CD4-positive, alpha-beta T cell (primary cell): ENCODE data around the gene ZNF367. TPM values are rescaled to one million over a fixed set of nuclear protein-coding genes. Genes with fewer than 3 reads are reported as not detected.

ENCODE experiments used
- ATAC-seq: fragments of 200-7000 bp; cut with Tn5 transposase; one replicate; pipeline ENCODE4 v1.10.0; 2022; ENCODE audit warnings: mild to moderate bottlenecking; ENCODE audit not compliant: poor library complexity
- CTCF ChIA-PET: fragments of 350-600 bp; sonication (Branson Sonifier 250); formaldehyde crosslinking; loops from one replicate; lab custom pipeline; 2021; ENCODE audit warnings: antibody characterized with exemption, inconsistent platforms; lab: Charles Lee
- POLR2A ChIA-PET: fragments of 350-600 bp; sonication (Branson Sonifier 250); formaldehyde crosslinking; loops from one replicate; lab custom pipeline; 2021; ENCODE audit warnings: antibody characterized with exemption, inconsistent platforms; lab: Charles Lee
- DNase-seq, 14 experiments: peaks; one replicate each; pipeline ENCODE4 v3.0.0-alpha.2; 2013 to 2020; ENCODE audit warnings: mixed read lengths in 2 of 14
- H3K27ac ChIP-seq, 2 donors: one replicate each; pipeline versions ENCODE4 v1.5.1 to v1.7.0; 2013; ENCODE audit warnings: low read length in 2 of 2, low read depth in 1 of 2, mild to moderate bottlenecking in 1 of 2
- H3K27me3 ChIP-seq, 2 experiments: 1 replicate in 1 of 2; 2 replicates in 1 of 2; pipeline versions ENCODE4 v1.6.1 to v1.7.0; 2013; ENCODE audit warnings: low read length in 2 of 2, control low read depth in 1 of 2, mild to moderate bottlenecking in 1 of 2, moderate library complexity in 1 of 2; ENCODE audit not compliant: insufficient read depth in 2 of 2, control insufficient read depth in 1 of 2
- H3K36me3 ChIP-seq: one replicate; pipeline ENCODE4 v1.6.1; 2013; ENCODE audit warnings: low read length, control low read depth; ENCODE audit not compliant: insufficient read depth
- H3K4me1 ChIP-seq: one replicate; pipeline ENCODE4 v1.6.1; 2013; ENCODE audit warnings: low read length, control low read depth; ENCODE audit not compliant: insufficient read depth
- H3K4me3 ChIP-seq: one replicate; pipeline ENCODE4 v1.5.1; 2013; ENCODE audit warnings: mild to moderate bottlenecking, low read length, moderate library complexity
- H3K9me3 ChIP-seq, 2 experiments: 1 replicate in 1 of 2; 2 replicates in 1 of 2; pipeline versions ENCODE4 v1.6.1 to v1.7.0; 2013; ENCODE audit warnings: low read length in 2 of 2, mild to moderate bottlenecking in 2 of 2, control low read depth in 1 of 2, moderate library complexity in 1 of 2; ENCODE audit not compliant: control insufficient read depth in 1 of 2, insufficient read depth in 1 of 2
- H3K27ac Mint-ChIP-seq: one replicate; pipeline ENCODE4 v1.8.0; 2020; ENCODE audit warnings: mixed read lengths
- H3K27me3 Mint-ChIP-seq: one replicate; pipeline ENCODE4 v1.8.0; 2021; ENCODE audit warnings: mixed read lengths
- H3K36me3 Mint-ChIP-seq: one replicate; pipeline ENCODE4 v1.8.0; 2021; ENCODE audit warnings: low read depth, mixed read lengths
- H3K4me1 Mint-ChIP-seq: one replicate; pipeline ENCODE4 v1.8.0; 2021; ENCODE audit warnings: low read depth, mixed read lengths
- H3K4me3 Mint-ChIP-seq: one replicate; pipeline ENCODE4 v1.8.0; 2020; ENCODE audit warnings: mild to moderate bottlenecking, mixed read lengths
- H3K9me3 Mint-ChIP-seq: one replicate; pipeline ENCODE4 v1.8.0; 2020; ENCODE audit warnings: mixed read lengths
- intact Hi-C, 2 experiments: fragments of 100-400 bp; cut with DNase I in 1 of 2; cut with micrococcal nuclease in 1 of 2; formaldehyde crosslinking; loops; one replicate each; pipeline versions ENCODE4 v1.15.1 to v1.9.0; 2023 to 2025; cut with DNase I, micrococcal nuclease
- total RNA-seq, 174 experiments: library from RNA in 2 of 174; stranded (reverse) in 2 of 174; gene quantifications; one replicate each; pipeline ENCODE4 v1.2.3 and lab custom pipeline; 2021 to 2026
- TF ChIP-seq, protein P1 (sequence below): fragments of 200-600 bp; IDR thresholded peaks from one replicate; pipeline ENCODE4 v1.8.0; 2022; ENCODE audit warnings: antibody characterized with exemption, mild to moderate bottlenecking

ZNF367 gene
- total RNA-seq, 2 experiments from 2014 or later = 6.5 to 6.7 TPM

DNA sequence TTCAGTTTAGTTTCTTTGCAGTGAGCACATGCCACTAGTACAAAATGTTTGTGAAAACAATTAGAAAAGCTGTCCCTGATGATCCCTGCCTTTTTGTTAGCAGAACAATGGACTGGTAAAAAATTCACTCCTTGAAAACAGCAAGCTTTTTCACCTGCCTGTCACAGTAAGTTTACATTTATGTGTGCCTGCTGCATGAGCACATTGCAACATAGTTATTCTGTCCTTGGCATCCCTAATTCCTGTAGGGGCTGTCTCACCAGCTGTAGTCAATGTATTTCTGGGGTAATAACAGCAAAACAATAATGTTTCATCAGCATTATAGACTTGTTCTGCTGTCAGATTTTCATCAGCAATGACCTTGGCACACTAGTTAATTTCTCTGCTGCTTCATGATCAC, 11.6 kb upstream of the ZNF367 start:
- Mint-ChIP-seq H3K36me3 (no peaks in the 10 kb centered on the region), H3K9me3 (no peaks in the 10 kb centered on the region)

DNA sequence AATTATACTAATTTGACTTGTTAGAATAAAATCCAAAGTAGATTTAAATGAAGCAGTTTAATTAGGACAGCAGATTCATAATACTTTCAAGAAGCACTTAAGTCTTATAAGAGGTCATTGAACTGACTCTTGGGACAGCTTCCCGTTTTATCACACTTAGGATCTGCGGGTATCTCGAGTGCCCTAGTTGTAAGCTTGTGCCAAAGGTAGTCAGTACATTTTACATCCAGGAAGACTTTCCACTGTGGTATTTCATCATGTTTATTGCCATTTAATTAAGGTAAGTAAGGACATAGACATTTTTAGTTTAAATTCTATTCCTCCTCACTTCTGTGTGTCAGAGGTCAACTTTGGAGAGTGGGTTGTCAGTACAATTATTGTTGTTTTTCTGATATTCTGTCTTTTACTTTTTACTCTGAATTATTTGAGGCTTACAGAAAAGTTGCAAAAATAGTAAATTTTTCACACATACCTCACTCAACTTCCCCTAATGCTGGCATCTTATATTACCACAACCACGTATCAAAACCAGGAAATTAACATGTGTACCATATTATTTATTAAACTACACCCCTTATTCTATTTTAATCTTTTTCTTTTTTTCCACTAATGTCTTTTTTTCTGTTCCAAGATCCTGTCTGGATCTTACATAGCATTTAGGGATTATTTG, 7.5 kb upstream of the ZNF367 start:
- TF ChIP-seq, protein P1, sequence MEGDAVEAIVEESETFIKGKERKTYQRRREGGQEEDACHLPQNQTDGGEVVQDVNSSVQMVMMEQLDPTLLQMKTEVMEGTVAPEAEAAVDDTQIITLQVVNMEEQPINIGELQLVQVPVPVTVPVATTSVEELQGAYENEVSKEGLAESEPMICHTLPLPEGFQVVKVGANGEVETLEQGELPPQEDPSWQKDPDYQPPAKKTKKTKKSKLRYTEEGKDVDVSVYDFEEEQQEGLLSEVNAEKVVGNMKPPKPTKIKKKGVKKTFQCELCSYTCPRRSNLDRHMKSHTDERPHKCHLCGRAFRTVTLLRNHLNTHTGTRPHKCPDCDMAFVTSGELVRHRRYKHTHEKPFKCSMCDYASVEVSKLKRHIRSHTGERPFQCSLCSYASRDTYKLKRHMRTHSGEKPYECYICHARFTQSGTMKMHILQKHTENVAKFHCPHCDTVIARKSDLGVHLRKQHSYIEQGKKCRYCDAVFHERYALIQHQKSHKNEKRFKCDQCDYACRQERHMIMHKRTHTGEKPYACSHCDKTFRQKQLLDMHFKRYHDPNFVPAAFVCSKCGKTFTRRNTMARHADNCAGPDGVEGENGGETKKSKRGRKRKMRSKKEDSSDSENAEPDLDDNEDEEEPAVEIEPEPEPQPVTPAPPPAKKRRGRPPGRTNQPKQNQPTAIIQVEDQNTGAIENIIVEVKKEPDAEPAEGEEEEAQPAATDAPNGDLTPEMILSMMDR = no peak
- H3K4me3 ChIP-seq = no peak overlapping the region
- peaks cover 1% of the 10 kb centered on the region for H3K4me1 Mint-ChIP-seq
- CTCF ChIA-PET = no interaction called here
- H3K4me1 ChIP-seq = peaks cover 4% of the 10 kb centered on the region
- H3K9me3 ChIP-seq = no peaks in the 10 kb centered on the region
- H3K4me3 Mint-ChIP-seq = no peak overlapping the region
- intact Hi-C loops = no loop called here
- H3K27me3 ChIP-seq = no peaks in the 10 kb centered on the region
- H3K27me3 Mint-ChIP-seq = no peaks in the 10 kb centered on the region
- ATAC-seq (no peak), DNase-seq (peak in 1 of 14 experiments; percentile 62)
- no peak overlapping the region for H3K27ac ChIP-seq
- H3K9me3 Mint-ChIP-seq = no peaks in the 10 kb centered on the region
- POLR2A ChIA-PET = no interaction called here
- H3K27ac Mint-ChIP-seq = no peak overlapping the region
- no peaks in the 10 kb centered on the region for H3K36me3 Mint-ChIP-seq
- H3K36me3 ChIP-seq = no peaks in the 10 kb centered on the region

More for the DNA sequence above, 11.6 kb upstream of the ZNF367 start:
- intact Hi-C loops = no loop called here
- H3K27ac ChIP-seq = no peak overlapping the region
- no peaks in the 10 kb centered on the region for H3K4me1 Mint-ChIP-seq
- TF ChIP-seq, protein P1 = no peak
- no peak for DNase-seq
- no peak overlapping the region for H3K4me3 Mint-ChIP-seq
- H3K27me3 ChIP-seq = no peaks in the 10 kb centered on the region
- H3K9me3 ChIP-seq = no peaks in the 10 kb centered on the region
- POLR2A ChIA-PET = no interaction called here
- H3K4me3 ChIP-seq = no peak overlapping the region
- no peak overlapping the region for H3K27ac Mint-ChIP-seq
- CTCF ChIA-PET = no interaction called here
- H3K4me1 ChIP-seq = no peaks in the 10 kb centered on the region
- no peak for ATAC-seq
- no peaks in the 10 kb centered on the region for H3K27me3 Mint-ChIP-seq
- H3K36me3 ChIP-seq = no peaks in the 10 kb centered on the region

DNA sequence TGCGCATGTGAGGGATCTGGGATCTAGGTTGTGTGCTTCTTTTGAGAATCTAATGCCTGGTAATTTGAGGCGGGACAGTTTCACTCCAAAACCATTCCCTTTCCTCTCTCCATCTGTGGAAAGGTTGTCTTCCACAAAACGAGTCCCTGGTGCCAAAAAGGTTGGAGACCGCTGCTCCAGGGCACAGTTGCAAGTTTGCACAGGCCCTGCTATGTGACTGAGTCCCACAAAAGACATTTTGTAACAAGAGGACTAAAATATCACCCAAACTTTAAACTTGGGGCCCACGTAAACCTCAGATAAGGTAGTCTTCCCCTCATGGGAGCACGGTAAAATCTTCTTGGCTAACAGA, 5.8 kb upstream of the ZNF367 start:
- no peak overlapping the region for H3K27ac Mint-ChIP-seq
- Histone ChIP-seq H3K36me3 (no peaks in the 10 kb centered on the region), H3K4me1 (peaks cover 12% of the 10 kb centered on the region), H3K27me3 (no peaks in the 10 kb centered on the region), H3K9me3 (no peaks in the 10 kb centered on the region), H3K4me3 (no peak overlapping the region), H3K27ac (no peak overlapping the region)
- H3K9me3 Mint-ChIP-seq = no peaks in the 10 kb centered on the region
- peaks cover 16% of the 10 kb centered on the region for H3K4me1 Mint-ChIP-seq
- H3K27me3 Mint-ChIP-seq = no peaks in the 10 kb centered on the region
- H3K36me3 Mint-ChIP-seq = no peaks in the 10 kb centered on the region
- ChIA-PET CTCF (no interaction called here), POLR2A (no interaction called here)
- ATAC-seq (no peak), DNase-seq (no peak)
- intact Hi-C loops = no loop called here
- TF ChIP-seq, protein P1 = no peak
- H3K4me3 Mint-ChIP-seq = no peak overlapping the region
